Upper lobe of left lung (tissue), 4 donors: ENCODE data around the gene PHF23.

ENCODE experiments used
- CTCF ChIP-seq, 6 experiments: fragments of 450-650 bp in 4 of 6; fragments of 200-600 bp in 2 of 6; sonication (generic) in 2 of 6; IDR thresholded peaks; one replicate each; pipeline ENCODE4 v1.5.1; 2016 to 2019; ENCODE audit warnings: antibody characterized with exemption in 6 of 6
- EP300 ChIP-seq, 4 donors: sonication (generic); formaldehyde crosslinking; IDR thresholded peaks; one replicate each; pipeline ENCODE4 v1.5.1; 2017; ENCODE audit warnings: antibody characterized with exemption in 4 of 4, control low read depth in 2 of 4
- POLR2A ChIP-seq, 4 donors: fragments of 450-650 bp; IDR thresholded peaks; one replicate each; pipeline ENCODE4 v1.5.1; 2016 to 2017; ENCODE audit warnings: antibody characterized with exemption in 4 of 4, mild to moderate bottlenecking in 2 of 4

- no peak for TF ChIP-seq CTCF (IDR thresholded peaks at IDR 0.05)
- TF ChIP-seq POLR2A (IDR thresholded peaks at IDR 0.05) = no peak
- TF ChIP-seq EP300 (IDR thresholded peaks at IDR 0.05) = no peak
Observed at GRCh38 chr17:7266784-7267183, 27.5 kb upstream of the PHF23 start.
